ENCODE measurements around the gene BRCA2. TPM values are rescaled to one million over a fixed set of nuclear protein-coding genes. Genes with fewer than 3 reads are reported as not detected.

The BRCA2 gene
- total and polyA plus RNA-seq, 9 of the 15 experiments (the other 6 are each of a cell fraction or from before 2014, with no cell fraction given): 4.1 to 17.3 (median 5.8) TPM

- TF ChIP-seq ZNF318 (IDR thresholded peaks at IDR 0.05; ENCODE audit: borderline replicate concordance in 1 of 2, low read depth in 1 of 2) (no peak), GABPB2 (CRISPR knock-in tag; conservative IDR thresholded peaks at IDR 0.05) (no peak), RBM14 (IDR thresholded peaks at IDR 0.05; ENCODE audit: borderline replicate concordance, insufficient read depth, low read depth, low read length) (no peak), PKNOX1 (IDR thresholded peaks at IDR 0.05) (no peak), ZNF444 (CRISPR knock-in tag; IDR thresholded peaks at IDR 0.05) (no peak), MAFF (IDR thresholded peaks at IDR 0.05; ENCODE audit: low read length) (no peak), PPARD (CRISPR knock-in tag; IDR thresholded peaks at IDR 0.05) (no peak), BRF1 (IDR thresholded peaks at IDR 0.05; ENCODE audit: borderline replicate concordance, extremely low read depth, insufficient read length) (no peak), HES1 (IDR thresholded peaks at IDR 0.05; ENCODE audit: low read depth) (no peak), MAX (CRISPR knock-in tag; IDR thresholded peaks at IDR 0.05) (no peak)
These were observed 1.2 kb downstream of the BRCA2 start (continued) for GRCh38 chr13:32316501-32316900.
